Fibroblast of lung (primary cell): ENCODE measurements around the gene SPAG9.

ENCODE experiments used
- EZH2 ChIP-seq: IDR thresholded peaks from 2 replicates; pipeline ENCODE4 v1.5.1; 2012; ENCODE audit warnings: low read length, control low read depth, mild to moderate bottlenecking; ENCODE audit errors: missing control alignments
- TF ChIP-seq, protein P1 (sequence below), 2 donors: IDR thresholded peaks in 1 of 2; conservative IDR thresholded peaks in 1 of 2; 1 replicate in 1 of 2; 2 replicates in 1 of 2; pipeline ENCODE4 v1.5.1; 2011 to 2012; ENCODE audit warnings: low read length in 2 of 2, control low read depth in 1 of 2, inconsistent platforms in 1 of 2, low read depth in 1 of 2, mild to moderate bottlenecking in 1 of 2

DNA sequence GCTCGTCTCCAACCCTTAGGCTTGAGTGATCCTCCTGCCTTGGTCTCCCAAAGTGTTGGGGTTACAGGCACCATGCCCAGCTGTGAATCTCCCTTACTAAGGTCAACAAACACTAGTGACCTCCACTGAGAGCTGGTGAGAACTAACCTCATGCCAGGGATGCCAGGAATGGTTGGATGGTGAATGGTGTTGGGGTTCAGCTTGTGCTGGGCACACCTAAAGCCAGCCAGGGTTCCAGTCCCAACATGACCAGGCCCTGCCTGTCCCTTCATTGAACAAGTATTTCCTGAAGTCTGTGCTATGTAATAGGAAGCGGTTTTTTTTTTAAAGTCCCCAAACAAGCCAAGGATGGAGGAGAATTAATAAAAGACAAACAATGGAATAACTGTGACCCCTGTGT is 198.6 kb downstream of the SPAG9 start:
- TF ChIP-seq, protein P1, sequence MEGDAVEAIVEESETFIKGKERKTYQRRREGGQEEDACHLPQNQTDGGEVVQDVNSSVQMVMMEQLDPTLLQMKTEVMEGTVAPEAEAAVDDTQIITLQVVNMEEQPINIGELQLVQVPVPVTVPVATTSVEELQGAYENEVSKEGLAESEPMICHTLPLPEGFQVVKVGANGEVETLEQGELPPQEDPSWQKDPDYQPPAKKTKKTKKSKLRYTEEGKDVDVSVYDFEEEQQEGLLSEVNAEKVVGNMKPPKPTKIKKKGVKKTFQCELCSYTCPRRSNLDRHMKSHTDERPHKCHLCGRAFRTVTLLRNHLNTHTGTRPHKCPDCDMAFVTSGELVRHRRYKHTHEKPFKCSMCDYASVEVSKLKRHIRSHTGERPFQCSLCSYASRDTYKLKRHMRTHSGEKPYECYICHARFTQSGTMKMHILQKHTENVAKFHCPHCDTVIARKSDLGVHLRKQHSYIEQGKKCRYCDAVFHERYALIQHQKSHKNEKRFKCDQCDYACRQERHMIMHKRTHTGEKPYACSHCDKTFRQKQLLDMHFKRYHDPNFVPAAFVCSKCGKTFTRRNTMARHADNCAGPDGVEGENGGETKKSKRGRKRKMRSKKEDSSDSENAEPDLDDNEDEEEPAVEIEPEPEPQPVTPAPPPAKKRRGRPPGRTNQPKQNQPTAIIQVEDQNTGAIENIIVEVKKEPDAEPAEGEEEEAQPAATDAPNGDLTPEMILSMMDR (conservative IDR thresholded peaks at IDR 0.05 in 1 of 2, IDR thresholded peaks at IDR 0.05 in 1 of 2; ENCODE audit: low read depth in 1 of 2, low read length in 2 of 2): no peak
- no peak for TF ChIP-seq EZH2
